HepG2 (cell line): Measurements from ENCODE around the gene TIMM17B. TPM values are rescaled to one million over a fixed set of nuclear protein-coding genes. Genes with fewer than 3 reads are reported as not detected.

Experiments
- DZIP1 ChIP-seq: sonication (generic); formaldehyde crosslinking; IDR thresholded peaks from 2 replicates; pipeline ENCODE4 v1.5.0; 2020; ENCODE audit warnings: mild to moderate bottlenecking, missing genetic modification reagents
- MED1 ChIP-seq: sonication (generic); formaldehyde crosslinking; IDR thresholded peaks from 2 replicates; pipeline ENCODE4 v1.4.0; 2020; ENCODE audit warnings: missing genetic modification reagents
- POLR2A ChIP-seq, 2 experiments: IDR thresholded peaks; 2 replicates each; pipeline ENCODE4 v1.6.1; 2011; ENCODE audit warnings: low read depth in 2 of 2, low read length in 2 of 2, mild to moderate bottlenecking in 1 of 2, moderate library complexity in 1 of 2; ENCODE audit not compliant: insufficient read depth in 1 of 2
- TRAFD1 ChIP-seq: sonication (generic); formaldehyde crosslinking; IDR thresholded peaks from 2 replicates; pipeline ENCODE4 v1.5.1; 2020; ENCODE audit warnings: missing genetic modification reagents, mild to moderate bottlenecking, borderline replicate concordance
- ZC3H13 ChIP-seq: sonication (generic); formaldehyde crosslinking; IDR thresholded peaks from 2 replicates; pipeline ENCODE4 v1.8.1; 2023; ENCODE audit warnings: mild to moderate bottlenecking, missing genetic modification reagents, moderate library complexity
- ZMAT3 ChIP-seq: sonication (generic); formaldehyde crosslinking; conservative IDR thresholded peaks from 2 replicates; pipeline ENCODE4 v1.7.0; 2021; ENCODE audit warnings: missing genetic modification reagents
- ZSCAN9 ChIP-seq: IDR thresholded peaks from 2 replicates; pipeline ENCODE4 v1.6.1; 2016; ENCODE audit warnings: borderline replicate concordance
- ZUFSP ChIP-seq: sonication (generic); formaldehyde crosslinking; IDR thresholded peaks from 2 replicates; pipeline ENCODE4 v1.9.0; 2021; ENCODE audit warnings: missing genetic modification reagents, mild to moderate bottlenecking, borderline replicate concordance
- polyA plus RNA-seq, 8 experiments: library from polyadenylated mRNA; depleted of rRNA in 3 of 8; stranded (reverse) in 7 of 8; unstranded in 1 of 8; fragments of >200 nt; fragmentation: Illumina TruSeq in 4 of 8; extraction: Trizol in 4 of 8; gene quantifications; 2 replicates each; pipeline versions ENCODE4 v1.2.1 to v1.2.3, GENCODE V29; 2011 to 2016; ENCODE audit warnings: low read depth in 4 of 8, missing spikeins in 1 of 8, mixed read lengths in 1 of 8; ENCODE audit not compliant: insufficient read depth in 1 of 8
- total RNA-seq, 5 experiments: library from RNA; depleted of rRNA; stranded (reverse); fragments of >200 nt; fragmentation: Illumina TruSeq; extraction: Trizol; gene quantifications; 2 replicates each; pipeline ENCODE4 v1.2.3, GENCODE V29; 2016; ENCODE audit warnings: low read depth in 1 of 5
- TF ChIP-seq, protein P1 (sequence below): sonication (generic); IDR thresholded peaks from 2 replicates; pipeline ENCODE4 v1.6.1; 2016; ENCODE audit warnings: low read depth, borderline replicate concordance
- TF ChIP-seq, protein P2 (sequence below): sonication (generic); formaldehyde crosslinking; conservative IDR thresholded peaks from 2 replicates; pipeline ENCODE4 v1.8.0; 2022; ENCODE audit warnings: mild to moderate bottlenecking, moderate library complexity, missing genetic modification reagents

The TIMM17B gene
- total and polyA plus RNA-seq, 2 of the 13 experiments (the other 11 are each of a cell fraction or from before 2014, with no cell fraction given), result 56.0 to 72.5 TPM

DNA sequence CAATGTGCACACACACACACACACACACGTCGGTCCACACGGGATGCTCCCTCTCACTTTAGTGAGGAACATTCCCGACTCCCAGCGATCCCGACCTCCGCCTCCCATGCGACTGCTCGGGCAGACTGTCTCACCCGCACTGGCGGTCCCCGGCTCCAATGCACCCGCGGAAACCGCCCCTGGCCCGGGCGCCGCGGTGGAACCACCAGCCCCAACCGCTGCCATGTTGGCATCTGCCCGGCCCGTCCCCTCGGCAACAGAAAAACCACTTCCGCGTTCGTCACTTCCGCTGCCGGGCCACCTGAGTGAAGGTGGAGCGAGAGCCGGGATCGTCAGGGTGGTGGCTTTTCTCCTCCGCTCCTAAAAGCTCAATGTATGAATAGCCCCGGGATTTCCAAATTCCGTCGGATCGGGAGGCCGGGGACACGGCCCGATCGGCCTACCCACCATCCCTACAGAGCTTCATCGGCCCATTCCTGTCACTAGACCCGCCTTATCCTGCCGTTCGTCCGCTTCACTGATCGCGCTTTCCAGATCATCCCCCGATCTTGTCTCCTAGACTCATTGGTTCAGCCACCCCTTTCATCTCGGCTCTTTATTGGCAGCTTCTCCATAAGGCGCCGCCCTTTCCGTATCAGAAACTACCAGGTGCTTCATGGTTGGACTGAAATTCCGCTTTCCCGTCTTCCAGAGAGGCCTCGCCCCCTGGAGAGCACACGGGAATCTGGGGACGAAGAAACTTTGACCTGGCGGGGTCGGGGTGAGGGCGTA lies 14.0 kb upstream of the TIMM17B start, which contains the start of gene SLC35A2 (continued):
- no peak for TF ChIP-seq ZUFSP
- TF ChIP-seq, protein P1, sequence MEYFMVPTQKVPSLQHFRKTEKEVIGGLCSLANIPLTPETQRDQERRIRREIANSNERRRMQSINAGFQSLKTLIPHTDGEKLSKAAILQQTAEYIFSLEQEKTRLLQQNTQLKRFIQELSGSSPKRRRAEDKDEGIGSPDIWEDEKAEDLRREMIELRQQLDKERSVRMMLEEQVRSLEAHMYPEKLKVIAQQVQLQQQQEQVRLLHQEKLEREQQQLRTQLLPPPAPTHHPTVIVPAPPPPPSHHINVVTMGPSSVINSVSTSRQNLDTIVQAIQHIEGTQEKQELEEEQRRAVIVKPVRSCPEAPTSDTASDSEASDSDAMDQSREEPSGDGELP, result peak; percentile 31; the same call in 1 of the 2 replicates
- TF ChIP-seq, protein P2, sequence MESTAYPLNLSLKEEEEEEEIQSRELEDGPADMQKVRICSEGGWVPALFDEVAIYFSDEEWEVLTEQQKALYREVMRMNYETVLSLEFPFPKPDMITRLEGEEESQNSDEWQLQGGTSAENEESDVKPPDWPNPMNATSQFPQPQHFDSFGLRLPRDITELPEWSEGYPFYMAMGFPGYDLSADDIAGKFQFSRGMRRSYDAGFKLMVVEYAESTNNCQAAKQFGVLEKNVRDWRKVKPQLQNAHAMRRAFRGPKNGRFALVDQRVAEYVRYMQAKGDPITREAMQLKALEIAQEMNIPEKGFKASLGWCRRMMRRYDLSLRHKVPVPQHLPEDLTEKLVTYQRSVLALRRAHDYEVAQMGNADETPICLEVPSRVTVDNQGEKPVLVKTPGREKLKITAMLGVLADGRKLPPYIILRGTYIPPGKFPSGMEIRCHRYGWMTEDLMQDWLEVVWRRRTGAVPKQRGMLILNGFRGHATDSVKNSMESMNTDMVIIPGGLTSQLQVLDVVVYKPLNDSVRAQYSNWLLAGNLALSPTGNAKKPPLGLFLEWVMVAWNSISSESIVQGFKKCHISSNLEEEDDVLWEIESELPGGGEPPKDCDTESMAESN (CRISPR knock-in tag), result 0 out of 2 replicates have a peak, but pooled peaks have one; percentile 19
- TF ChIP-seq MED1, result 0 out of 2 replicates have a peak, but pooled peaks have one; percentile 25
- no peak for TF ChIP-seq ZMAT3 (CRISPR knock-in tag)
- TF ChIP-seq DZIP1, result no peak
- TF ChIP-seq TRAFD1 (CRISPR knock-in tag), result no peak
- TF ChIP-seq ZSCAN9 (CRISPR knock-in tag), result 0 out of 2 replicates have a peak, but pooled peaks have one; percentile 30
- peak in 1 of 2 experiments; percentile 42; a peak in 1 of 4 replicates for TF ChIP-seq POLR2A (IDR thresholded peaks at IDR 0.05; ENCODE audit: insufficient read depth in 1 of 2, low read depth in 2 of 2, low read length in 2 of 2)
- peak; percentile 69; the same call in 1 of the 2 replicates for TF ChIP-seq ZC3H13 (CRISPR knock-in tag)
- TF ChIP-seq, all 625 proteins: peak for 100
